ENCODE data around the gene SLC35E1. TPM values are rescaled to one million over a fixed set of nuclear protein-coding genes. Genes with fewer than 3 reads are reported as not detected.

Gene SLC35E1
- total RNA-seq, 1 experiment from 2014 or later = 35.8 TPM

GRCh38 chr19:16518061-16518460, 54.2 kb downstream of the SLC35E1 start:
- DNase-seq = no peak
- Mint-ChIP-seq H3K9me3 (no peaks in the 10 kb centered on the region), H3K27ac (no peak overlapping the region; a peak in 1 of 7 replicates), H3K27me3 (ENCODE audit: low read depth) (no peaks in the 10 kb centered on the region), H3K4me1 (no peaks in the 10 kb centered on the region), H3K36me3 (ENCODE audit: insufficient read depth in 1 of 3, low read depth in 3 of 3) (peaks cover 39 to 69% (median 58%) of the 10 kb centered on the region in 3 experiments; a peak in 6 of 7 replicates), H3K4me3 (no peak overlapping the region)
- H3K18ac ChIP-seq (ENCODE audit: insufficient read length, low read depth, low read length) = no peak overlapping the region
- H2BK12ac ChIP-seq (ENCODE audit: insufficient read length, low read depth, low read length) = no peak overlapping the region
- H4K91ac ChIP-seq (ENCODE audit: insufficient read length, low read depth, low read length) = no peak overlapping the region
- no peaks in the 10 kb centered on the region for H3K9me3 ChIP-seq (ENCODE audit: control insufficient read depth, low read depth, low read length)
- H4K8ac ChIP-seq (replicated peaks; ENCODE audit: insufficient read length, low read depth, low read length) = no peak overlapping the region
- H3T11ph ChIP-seq (ENCODE audit: low read length) = no peak overlapping the region
- no peak overlapping the region for H3K23ac ChIP-seq (ENCODE audit: insufficient read length, low read depth, low read length)
- H2BK15ac ChIP-seq (ENCODE audit: low read depth, low read length) = no peak overlapping the region
- peaks cover 3% of the 10 kb centered on the region for H4K20me1 ChIP-seq (ENCODE audit: control insufficient read depth, insufficient read depth, insufficient read length)
- no peak overlapping the region for H3K4ac ChIP-seq (ENCODE audit: low read depth, low read length)
- no peak overlapping the region for H2BK5ac ChIP-seq (ENCODE audit: insufficient read length, low read length)
- H3K4me1 ChIP-seq (ENCODE audit: insufficient read depth, low read length) = no peaks in the 10 kb centered on the region
- H3K79me1 ChIP-seq (ENCODE audit: insufficient read depth, low read depth, low read length, poor library complexity, severe bottlenecking) = no peaks in the 10 kb centered on the region
- H2BK20ac ChIP-seq (ENCODE audit: low read depth, low read length, poor library complexity, severe bottlenecking) = no peak overlapping the region
- no peaks in the 10 kb centered on the region for H3K79me2 ChIP-seq (ENCODE audit: insufficient read depth, low read length)
- no peak overlapping the region for H3K9ac ChIP-seq (ENCODE audit: extremely low read depth, insufficient read length, low read length)
- H3K4me2 ChIP-seq (ENCODE audit: insufficient read depth, insufficient read length, low read length) = no peak overlapping the region
- H2AK5ac ChIP-seq (ENCODE audit: insufficient read length, low read length) = no peak overlapping the region
- H3K27me3 ChIP-seq (ENCODE audit: insufficient read depth, low read length) = no peaks in the 10 kb centered on the region
- no peak overlapping the region for H3K56ac ChIP-seq (ENCODE audit: insufficient read length, low read depth, low read length)
- no peak overlapping the region for H3K14ac ChIP-seq (ENCODE audit: insufficient read depth, low read length)
- no peak for TF ChIP-seq CTCF (conservative IDR thresholded peaks at IDR 0.05)
- no peak overlapping the region for H4K5ac ChIP-seq (ENCODE audit: insufficient read length, low read depth, low read length)
- no peaks in the 10 kb centered on the region for H3K23me2 ChIP-seq (ENCODE audit: insufficient read length, low read depth, low read length, poor library complexity, severe bottlenecking)
- no CpG with 5 or more reads among the region's 14 CpGs for WGBS (ENCODE audit: extremely low coverage, insufficient read length, low lambda C conversion rate)
- H3K27ac ChIP-seq (ENCODE audit: insufficient read length, low read depth, low read length) = no peak overlapping the region
- H2AFZ ChIP-seq (ENCODE audit: low read length) = no peak overlapping the region
- H2BK120ac ChIP-seq (ENCODE audit: low read depth, low read length, poor library complexity, severe bottlenecking) = no peak overlapping the region
